Testis (tissue), 3 donors: Measurements from ENCODE around the gene PDYN. TPM values are rescaled to one million over a fixed set of nuclear protein-coding genes. Genes with fewer than 3 reads are reported as not detected.

Experiments
- DNase-seq: peaks from one replicate; pipeline ENCODE4 v3.0.0-alpha.2; 2019
- H3K27ac ChIP-seq, 2 donors: fragments of 200-600 bp; sonication (generic); one replicate each; pipeline ENCODE4 v1.5.1; 2019
- H3K27me3 ChIP-seq: fragments of 200-600 bp; sonication (generic); one replicate; pipeline ENCODE4 v1.5.1; 2019
- H3K36me3 ChIP-seq: fragments of 200-600 bp; sonication (generic); one replicate; pipeline ENCODE4 v1.5.1; 2017; ENCODE audit warnings: low read depth; ENCODE audit errors: missing control alignments
- H3K4me1 ChIP-seq: fragments of 200-600 bp; sonication (generic); one replicate; pipeline ENCODE4 v1.5.1; 2019
- H3K4me3 ChIP-seq, 2 donors: fragments of 200-600 bp; sonication (generic); one replicate each; pipeline ENCODE4 v1.5.1; 2017 to 2019
- H3K9me3 ChIP-seq: fragments of 200-600 bp; sonication (generic); one replicate; pipeline ENCODE4 v1.5.1; 2017
- CTCF ChIP-seq, 3 experiments: fragments of 450-650 bp in 2 of 3; fragments of 200-600 bp in 1 of 3; sonication (generic) in 1 of 3; IDR thresholded peaks; one replicate each; pipeline ENCODE4 v1.5.1; 2016 to 2019; ENCODE audit warnings: antibody characterized with exemption in 3 of 3, mild to moderate bottlenecking in 2 of 3, moderate library complexity in 1 of 3
- POLR2A ChIP-seq: fragments of 450-650 bp; IDR thresholded peaks from one replicate; pipeline ENCODE4 v1.6.1; 2017; ENCODE audit warnings: antibody characterized with exemption, mild to moderate bottlenecking, moderate library complexity
- WGBS, 2 donors: methylation state at CpG; one replicate each; pipeline ENCODE4 v1.1.5; 2018; 5-methylcytosine and 5-hydroxymethylcytosine counted together
- intact Hi-C: fragments of 100-400 bp; cut with DNase I; formaldehyde crosslinking; loops from one replicate; pipeline ENCODE4 v1.15.1; 2023; ENCODE audit warnings: low total_unique reads
- polyA plus RNA-seq: library from polyadenylated mRNA; stranded (reverse); fragments of 350-450 nt; fragmentation: Illumina TruSeq; extraction: RNeasy Lipid Tissue Mini Kit (QIAGEN cat#74804); gene quantifications from one replicate; pipeline ENCODE4 v1.2.3, GENCODE V29; 2014; ENCODE audit warnings: low read depth, low replicate concordance; ENCODE audit not compliant: insufficient read depth
- total RNA-seq, 2 donors: library from RNA; depleted of rRNA; stranded (reverse); fragments of >200 nt; gene quantifications; one replicate each; pipeline ENCODE4 v1.2.3, GENCODE V29; 2016

PDYN gene
- total and polyA plus RNA-seq, 3 donors from 2014 or later = 1.6 to 5.2 (median 4.2) TPM

GRCh38 chr20:1941226-1941625 lies 52.6 kb downstream of the PDYN start:
- H3K4me3 ChIP-seq = no peak overlapping the region
- no peaks in the 10 kb centered on the region for H3K4me1 ChIP-seq
- no peaks in the 10 kb centered on the region for H3K36me3 ChIP-seq
- no peak overlapping the region for H3K27ac ChIP-seq
- H3K9me3 ChIP-seq = no peaks in the 10 kb centered on the region
- intact Hi-C loops = no loop called here
- DNase-seq = no peak
- no peak for TF ChIP-seq POLR2A
- TF ChIP-seq CTCF (IDR thresholded peaks at IDR 0.05) = no peak
- 54 to 58% methylated on average over 3 to 8 of the region's 8 CpGs for WGBS, 2 donors
- H3K27me3 ChIP-seq = no peaks in the 10 kb centered on the region

- H3K36me3 ChIP-seq = no peaks in the 10 kb centered on the region
- no peak for TF ChIP-seq CTCF (IDR thresholded peaks at IDR 0.05)
- TF ChIP-seq POLR2A = no peak
- no peaks in the 10 kb centered on the region for H3K4me1 ChIP-seq
- H3K9me3 ChIP-seq = no peaks in the 10 kb centered on the region
- DNase-seq = no peak
- no peaks in the 10 kb centered on the region for H3K27me3 ChIP-seq
- intact Hi-C loops = no loop called here
- no peak overlapping the region for H3K4me3 ChIP-seq
- H3K27ac ChIP-seq = no peak overlapping the region
- WGBS, 2 donors = 68 to 89% methylated on average over 5 of the region's 5 CpGs
Measured at GRCh38 chr20:1940581-1940980, 53.3 kb downstream of the PDYN start.

- Histone ChIP-seq H3K27ac (no peak overlapping the region), H3K4me1 (no peaks in the 10 kb centered on the region), H3K27me3 (no peaks in the 10 kb centered on the region), H3K9me3 (no peaks in the 10 kb centered on the region), H3K4me3 (no peak overlapping the region), H3K36me3 (no peaks in the 10 kb centered on the region)
- intact Hi-C loops = no loop called here
- no peak for DNase-seq
- TF ChIP-seq CTCF (IDR thresholded peaks at IDR 0.05) (no peak), POLR2A (no peak)
- WGBS, 2 donors = 92 to 94% methylated on average over 4 of the region's 4 CpGs
Measured at GRCh38 chr20:1939270-1939595, 54.6 kb downstream of the PDYN start.

- Histone ChIP-seq H3K4me1 (no peaks in the 10 kb centered on the region), H3K27ac (no peak overlapping the region), H3K27me3 (no peaks in the 10 kb centered on the region), H3K9me3 (no peaks in the 10 kb centered on the region), H3K36me3 (no peaks in the 10 kb centered on the region), H3K4me3 (no peak overlapping the region)
- WGBS, 2 donors = 84 to 92% methylated on average over 10 to 14 of the region's 14 CpGs
- no peak for TF ChIP-seq POLR2A
- no peak for TF ChIP-seq CTCF (IDR thresholded peaks at IDR 0.05)
- DNase-seq = no peak
- intact Hi-C loops = no loop called here
Measured at GRCh38 chr20:1938464-1939269, 55.2 kb downstream of the PDYN start.
